Tracheal epithelial cell (primary cell): Measurements from ENCODE around the gene FZD4. TPM values are rescaled to one million over a fixed set of nuclear protein-coding genes. Genes with fewer than 3 reads are reported as not detected.

Experiments used
- total RNA-seq: library from RNA; depleted of rRNA; stranded (reverse); fragments of >200 nt; gene quantifications from 2 replicates; pipeline ENCODE4 v1.2.1, GENCODE V29; 2014

Gene FZD4
- 0.85 and 1.2 TPM in 2 replicates for total RNA-seq

GRCh38 chr11:86955361-86956120 is at the start of gene FZD4:
TSS of gene FZD4 (minus strand) at chr11:86955395. CDS start at chr11:86955085, 310 bp downstream.

Other genes starting within 250 kb of the FZD4 start
- 102 and 104 TPM in 2 replicates for gene PRSS23, start 154.9 kb downstream of the FZD4 start, total RNA-seq
- gene TMEM135, start 82.5 kb upstream of the FZD4 start, total RNA-seq: 7.7 and 14.3 TPM in 2 replicates